ENCODE data around the gene MX1. TPM values are rescaled to one million over a fixed set of nuclear protein-coding genes. Genes with fewer than 3 reads are reported as not detected.

Gene MX1
- total and polyA plus RNA-seq, 11 donors = 6.2 to 53.9 (median 13.6) TPM

DNA sequence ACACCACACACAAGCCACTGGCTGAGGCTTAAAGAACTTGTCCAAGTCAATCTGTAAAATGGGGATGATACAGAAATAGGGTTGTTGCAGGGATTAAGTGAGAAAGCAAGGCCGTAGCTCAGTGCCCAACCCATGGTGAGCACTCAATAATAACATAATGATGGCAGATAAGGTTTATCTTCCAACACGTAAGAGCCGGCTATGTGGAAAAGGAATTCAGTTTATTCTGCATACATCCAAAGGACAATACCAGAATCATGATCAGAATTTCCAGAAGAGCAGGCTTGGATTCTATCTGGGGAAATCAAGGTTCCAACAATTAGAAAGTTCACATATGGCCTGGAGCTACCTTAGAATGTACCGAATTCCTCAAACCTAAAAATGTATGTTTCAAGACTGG, 77.3 kb downstream of the MX1 start:
- Histone ChIP-seq H3K27me3 (peaks cover 14 to 71% (median 43%) of the 10 kb centered on the region in 9 donors), H3K9me3 (no peaks in the 10 kb centered on the region), H3K4me1 (peaks cover 0 to 18% (median 2%) of the 10 kb centered on the region in 12 donors), H3K27ac (no peak overlapping the region), H3K36me3 (no peaks in the 10 kb centered on the region), H3K4me3 (no peak overlapping the region)
- 72 to 83% (median 75%) methylated on average over 4 of the region's 4 CpGs for WGBS, 4 donors
- no peak for DNase-seq
- intact Hi-C loops (cut with DNase I) = no loop called here
- TF ChIP-seq, protein P1, sequence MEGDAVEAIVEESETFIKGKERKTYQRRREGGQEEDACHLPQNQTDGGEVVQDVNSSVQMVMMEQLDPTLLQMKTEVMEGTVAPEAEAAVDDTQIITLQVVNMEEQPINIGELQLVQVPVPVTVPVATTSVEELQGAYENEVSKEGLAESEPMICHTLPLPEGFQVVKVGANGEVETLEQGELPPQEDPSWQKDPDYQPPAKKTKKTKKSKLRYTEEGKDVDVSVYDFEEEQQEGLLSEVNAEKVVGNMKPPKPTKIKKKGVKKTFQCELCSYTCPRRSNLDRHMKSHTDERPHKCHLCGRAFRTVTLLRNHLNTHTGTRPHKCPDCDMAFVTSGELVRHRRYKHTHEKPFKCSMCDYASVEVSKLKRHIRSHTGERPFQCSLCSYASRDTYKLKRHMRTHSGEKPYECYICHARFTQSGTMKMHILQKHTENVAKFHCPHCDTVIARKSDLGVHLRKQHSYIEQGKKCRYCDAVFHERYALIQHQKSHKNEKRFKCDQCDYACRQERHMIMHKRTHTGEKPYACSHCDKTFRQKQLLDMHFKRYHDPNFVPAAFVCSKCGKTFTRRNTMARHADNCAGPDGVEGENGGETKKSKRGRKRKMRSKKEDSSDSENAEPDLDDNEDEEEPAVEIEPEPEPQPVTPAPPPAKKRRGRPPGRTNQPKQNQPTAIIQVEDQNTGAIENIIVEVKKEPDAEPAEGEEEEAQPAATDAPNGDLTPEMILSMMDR (IDR thresholded peaks at IDR 0.05) = no peak
- no peak for TF ChIP-seq POLR2A (IDR thresholded peaks at IDR 0.05)
- no peak for ATAC-seq

DNA sequence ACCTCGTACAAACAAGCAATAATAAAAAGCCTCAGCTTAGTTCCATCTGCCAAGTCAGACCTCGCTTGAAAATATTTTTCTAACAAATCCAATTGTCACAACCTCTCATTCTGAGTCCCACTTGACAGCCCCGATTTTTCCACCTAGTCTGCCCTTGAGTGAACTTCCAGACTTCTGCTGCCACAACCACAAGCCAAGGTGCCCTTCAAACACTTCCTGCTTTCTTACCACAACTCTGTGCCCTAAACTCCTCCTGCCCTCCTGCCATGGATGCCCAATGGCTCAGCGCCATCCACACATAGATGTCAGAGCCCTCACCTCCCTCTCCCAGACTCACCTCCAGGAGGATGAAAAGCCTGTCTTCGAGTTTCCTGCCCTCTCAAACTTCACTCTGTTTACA, 78.0 kb downstream of the MX1 start:
- 66 to 73% (median 67%) methylated on average over 5 of the region's 5 CpGs for WGBS, 4 donors
- H3K4me3 ChIP-seq = no peak overlapping the region
- no peaks in the 10 kb centered on the region for H3K9me3 ChIP-seq
- H3K27me3 ChIP-seq = peaks cover 21 to 78% (median 46%) of the 10 kb centered on the region in 9 donors
- no peak for DNase-seq
- TF ChIP-seq, protein P1 (IDR thresholded peaks at IDR 0.05) = no peak
- TF ChIP-seq POLR2A (IDR thresholded peaks at IDR 0.05) = no peak
- H3K27ac ChIP-seq = no peak overlapping the region
- intact Hi-C loops (cut with DNase I) = no loop called here
- H3K4me1 ChIP-seq = peaks cover 0 to 19% (median 4%) of the 10 kb centered on the region in 12 donors
- ATAC-seq = no peak
- no peaks in the 10 kb centered on the region for H3K36me3 ChIP-seq

DNA sequence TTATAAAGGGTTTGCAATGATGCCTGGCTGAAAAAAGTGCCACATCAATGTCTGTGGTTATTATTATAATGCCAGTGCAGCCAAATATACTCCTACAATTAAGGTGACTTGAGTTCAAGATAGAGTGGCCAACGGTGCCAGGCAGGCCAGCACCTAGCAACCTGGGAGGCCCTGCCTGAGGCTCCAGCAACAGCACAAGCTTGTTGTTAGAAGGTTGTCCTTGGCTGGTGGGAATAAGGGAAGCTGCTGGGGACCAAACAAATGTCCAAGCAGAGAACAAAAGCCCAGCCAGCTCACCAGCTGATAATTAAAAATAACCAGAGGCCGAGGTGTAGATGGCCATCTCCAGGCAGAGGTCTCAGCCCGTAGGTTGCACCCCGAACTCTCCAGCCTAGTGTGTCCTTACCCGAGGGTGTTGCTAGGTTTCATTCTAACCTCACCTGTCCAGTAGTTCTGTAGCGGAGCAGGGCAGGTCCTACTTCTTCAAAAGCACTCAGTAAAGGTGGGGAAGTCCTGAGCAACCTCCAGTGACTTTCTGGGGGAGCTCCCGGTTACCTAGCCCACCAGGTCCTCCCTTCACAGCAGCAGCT, 80.1 kb downstream of the MX1 start:
- no peaks in the 10 kb centered on the region for H3K36me3 ChIP-seq
- WGBS, 4 donors = 54 to 61% (median 58%) methylated on average over 6 to 7 of the region's 7 CpGs
- no peak for TF ChIP-seq POLR2A (IDR thresholded peaks at IDR 0.05)
- TF ChIP-seq, protein P1 (IDR thresholded peaks at IDR 0.05) = no peak
- H3K4me1 ChIP-seq = peaks cover 0 to 19% (median 4%) of the 10 kb centered on the region in 12 donors
- intact Hi-C loops (cut with DNase I) = no loop called here
- DNase-seq = no peak
- no peak for ATAC-seq
- H3K27ac ChIP-seq = no peak overlapping the region
- H3K4me3 ChIP-seq = no peak overlapping the region
- peaks cover 23 to 82% (median 46%) of the 10 kb centered on the region in 9 donors for H3K27me3 ChIP-seq
- H3K9me3 ChIP-seq = no peaks in the 10 kb centered on the region

DNA sequence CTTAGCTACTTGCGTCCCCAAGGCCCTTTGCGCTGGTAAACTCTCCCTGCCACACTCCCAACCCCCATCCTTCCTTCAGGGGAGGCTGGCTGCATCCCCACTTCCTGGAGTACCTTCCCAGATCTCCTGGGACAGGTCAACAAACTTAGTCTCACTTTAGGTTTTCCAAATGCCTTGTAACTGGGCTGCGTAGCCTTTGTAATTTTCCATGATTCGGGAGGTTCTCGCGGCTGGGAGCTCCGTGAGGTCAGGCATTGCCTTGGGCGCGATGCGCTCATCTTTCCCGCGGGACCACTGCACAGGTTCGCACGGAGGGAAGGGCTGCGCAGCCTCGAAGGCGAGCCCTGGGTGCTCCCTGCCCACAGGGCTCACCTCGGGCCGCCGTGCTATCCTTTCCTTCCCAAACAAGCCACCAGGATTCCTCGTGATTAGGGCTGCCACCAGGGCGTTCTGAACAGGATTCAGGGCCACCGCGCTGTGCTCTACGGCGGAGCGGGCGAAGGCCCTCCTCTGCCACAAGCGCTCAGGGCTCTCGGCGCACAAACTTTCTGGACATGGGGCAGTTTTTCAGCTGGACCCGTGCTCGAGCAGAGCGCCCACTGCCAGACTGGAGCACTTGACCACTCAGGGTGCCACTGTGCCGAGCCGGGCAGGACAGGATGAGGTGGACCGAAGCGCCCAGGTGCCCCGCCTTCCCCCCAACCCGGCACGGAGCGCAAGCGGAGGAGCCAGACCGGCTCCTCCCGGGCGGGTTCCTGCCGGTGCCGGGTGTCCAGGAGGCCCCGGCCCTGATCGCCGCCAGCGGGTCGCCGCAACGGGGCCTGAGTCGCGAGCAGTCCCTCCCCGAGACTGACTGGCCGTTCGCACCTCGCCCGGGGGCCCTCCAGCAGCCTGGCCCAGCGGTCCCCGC, 80.8 kb downstream of the MX1 start:
- Histone ChIP-seq H3K36me3 (no peaks in the 10 kb centered on the region), H3K27ac (no peak overlapping the region), H3K4me3 (peak overlapping the region in 8 of 12 donors; percentile 11 to 46 (median 31)), H3K4me1 (peaks cover 0 to 19% (median 4%) of the 10 kb centered on the region in 12 donors), H3K27me3 (peaks cover 23 to 85% (median 46%) of the 10 kb centered on the region in 9 donors), H3K9me3 (no peaks in the 10 kb centered on the region)
- intact Hi-C loops (cut with DNase I) = no loop called here
- TF ChIP-seq POLR2A (IDR thresholded peaks at IDR 0.05) = no peak
- TF ChIP-seq, protein P1 (IDR thresholded peaks at IDR 0.05) = no peak
- ATAC-seq = peak in 1 of 4 donors; percentile 17
- no peak for DNase-seq
- WGBS, 4 donors = 3 to 4% (median 3%) methylated on average over 39 to 64 of the region's 64 CpGs
